Measurements from ENCODE around the gene DOCK10. TPM values are rescaled to one million over a fixed set of nuclear protein-coding genes. Genes with fewer than 3 reads are reported as not detected.

DOCK10 gene
- total and polyA plus RNA-seq, 2 donors (not counting 3 experiments of a cell fraction or from before 2014, with no cell fraction given) = 5.8 to 23.0 TPM

DNA sequence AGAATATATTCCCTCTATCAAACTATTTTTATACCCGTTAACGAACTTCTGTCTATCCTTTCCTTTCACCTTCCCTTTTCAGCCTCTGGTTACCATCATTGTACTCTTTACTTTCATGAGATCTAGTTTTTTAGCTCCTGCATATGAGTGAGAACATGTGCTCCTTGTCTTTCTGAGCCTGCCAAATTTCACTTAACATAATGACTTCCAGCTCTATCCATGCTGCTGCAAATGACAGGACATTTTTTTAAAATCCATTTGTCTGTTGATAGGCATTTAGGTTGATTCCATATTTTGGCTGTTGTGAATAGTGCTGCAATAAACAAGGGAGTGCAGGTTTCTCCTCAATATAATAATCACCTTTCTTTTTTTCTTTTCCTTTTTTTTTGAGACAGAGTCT is 317.9 kb downstream of the DOCK10 start:
- no peaks in the 10 kb centered on the region for H3K4me1 ChIP-seq (ENCODE audit: control insufficient read depth, extremely low read depth, insufficient read depth, low read length)
- H3K27me3 ChIP-seq (ENCODE audit: control insufficient read depth in 2 of 2, insufficient read depth in 2 of 2, low read length in 2 of 2) = no peaks in the 10 kb centered on the region
- no peak overlapping the region for H3K4me2 ChIP-seq (ENCODE audit: insufficient read depth, low read length)
- H3K9me3 ChIP-seq (replicated peaks; ENCODE audit: control insufficient read depth, insufficient read depth, low read length) = no peaks in the 10 kb centered on the region
- H3K4me3 ChIP-seq (replicated peaks in 1 of 3; ENCODE audit: insufficient read depth in 1 of 3, low read depth in 1 of 3, low read length in 3 of 3) = no peak overlapping the region
- H3K36me3 ChIP-seq (ENCODE audit: control insufficient read depth in 2 of 2, extremely low read depth in 1 of 2, insufficient read depth in 2 of 2, low read length in 2 of 2) = no peaks in the 10 kb centered on the region
- no peaks in the 10 kb centered on the region for H4K20me1 ChIP-seq (replicated peaks; ENCODE audit: control insufficient read depth, extremely low read depth, insufficient read depth, low read length)
- no peak overlapping the region for H2AFZ ChIP-seq (ENCODE audit: low read depth, low read length)
- H3K79me2 ChIP-seq (ENCODE audit: control insufficient read depth, insufficient read depth, low read length) = no peaks in the 10 kb centered on the region
- TF ChIP-seq CTCF (IDR thresholded peaks at IDR 0.05; ENCODE audit: extremely low read depth in 1 of 2, insufficient read depth in 1 of 2, low read depth in 1 of 2, low read length in 2 of 2) (no peak), POLR2AphosphoS5 (IDR thresholded peaks at IDR 0.05; ENCODE audit: insufficient read depth, low read depth, low read length) (no peak), MYC (IDR thresholded peaks at IDR 0.05; ENCODE audit: low read depth, low read length) (no peak), EZH2 (IDR thresholded peaks at IDR 0.05; ENCODE audit: borderline replicate concordance, low read depth, low read length, severe bottlenecking) (no peak), JUN (IDR thresholded peaks at IDR 0.05; ENCODE audit: borderline replicate concordance, insufficient read depth, insufficient read length, low read depth) (no peak), GATA2 (IDR thresholded peaks at IDR 0.05; ENCODE audit: insufficient read depth, insufficient read length, low read depth, low read length) (no peak)
- TF ChIP-seq, protein P1, sequence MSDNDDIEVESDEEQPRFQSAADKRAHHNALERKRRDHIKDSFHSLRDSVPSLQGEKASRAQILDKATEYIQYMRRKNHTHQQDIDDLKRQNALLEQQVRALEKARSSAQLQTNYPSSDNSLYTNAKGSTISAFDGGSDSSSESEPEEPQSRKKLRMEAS (IDR thresholded peaks at IDR 0.05; ENCODE audit: insufficient read depth, insufficient read length) = no peak
- POLR2A ChIA-PET = no interaction called here
- intact Hi-C loops (cut with micrococcal nuclease) = no loop called here
- dilution Hi-C loops (cut with MboI; ENCODE audit: extremely low pct_ligation_motif_present, low sequenced_read_pairs) = no loop called here
- CTCF ChIA-PET = interaction anchor here (1.6 kb wide), 1 partner anchor 25 kb away, joined by 3 read pairs; no protein-coding TSS in a partner anchor
- no peaks in the 10 kb centered on the region for H3K9me1 ChIP-seq (replicated peaks; ENCODE audit: control insufficient read depth, extremely low read depth, insufficient read depth, low read length)
- no peak for DNase-seq (ENCODE audit: low read depth, low spot score)
- H3K9ac ChIP-seq (replicated peaks; ENCODE audit: extremely low read depth, insufficient read depth, low read length) = no peak overlapping the region
- FAIRE-seq = no peak
- no peak overlapping the region for H3K27ac ChIP-seq (ENCODE audit: insufficient read depth, low read depth, low read length)
- BruUV-seq (replicated peaks) = no TSS peak
